H1 (cell line): ENCODE measurements around the gene UCHL5. TPM values are rescaled to one million over a fixed set of nuclear protein-coding genes. Genes with fewer than 3 reads are reported as not detected.

ENCODE experiments used
- CEBPB ChIP-seq: IDR thresholded peaks from 2 replicates; pipeline ENCODE4 v1.6.1; 2012; ENCODE audit warnings: low read depth, low read length
- SP1 ChIP-seq: IDR thresholded peaks from 2 replicates; pipeline ENCODE4 v1.6.1; 2011; ENCODE audit warnings: low read depth, low read length
- TAF7 ChIP-seq: optimal IDR thresholded peaks from 2 replicates; pipeline ENCODE3; 2011; ENCODE audit warnings: low read depth, mild to moderate bottlenecking, inconsistent platforms, low read length, moderate library complexity, borderline replicate concordance
- YY1 ChIP-seq: IDR thresholded peaks from 2 replicates; pipeline ENCODE4 v1.6.1; 2011; ENCODE audit warnings: low read depth, mild to moderate bottlenecking, low read length
- polyA plus RNA-seq, 7 experiments: library from polyadenylated mRNA; depleted of rRNA in 3 of 7; stranded (reverse) in 5 of 7; unstranded in 2 of 7; fragments of >200 nt in 5 of 7; fragments of 200-250 nt in 2 of 7; gene quantifications; 1 replicate in 5 of 7; 2 replicates in 1 of 7; 4 replicates in 1 of 7; pipeline versions ENCODE4 v1.2.1 to v1.2.3, GENCODE V29; 2011 to 2013; ENCODE audit warnings: missing spikeins in 2 of 7, mixed read lengths in 2 of 7
- total RNA-seq: library from RNA; stranded (reverse); fragmentation: NEBNext Ultra II Directional; extraction: Animal tissue kit (Norgen Biotek cat#: 25700); gene quantifications from 2 replicates; pipeline ENCODE4 v1.2.1, GENCODE V29; 2021

Gene UCHL5
- total and polyA plus RNA-seq, 2 of the 8 experiments (the other 6 are each of a cell fraction or from before 2014, with no cell fraction given), result 12.0 to 40.0 TPM

- no peak for TF ChIP-seq TAF7
- TF ChIP-seq YY1, result no peak
- no peak for TF ChIP-seq SP1
- TF ChIP-seq CEBPB, result no peak
These were observed 44.8 kb downstream of the UCHL5 start (continued) for GRCh38 chr1:193014400-193014799.
